ENCODE measurements around the gene PMS1.
"Not testable (repeated sequence)": the region's sequence is repeated elsewhere in the genome, so short reads cannot be mapped to it uniquely, and the experiment has no call there.

PMS1 gene

GRCh38 chr2:189834059-189834458, 49.8 kb downstream of the PMS1 start:
- Histone ChIP-seq H3K27me3 (ENCODE audit: insufficient read depth, poor library complexity, severe bottlenecking) (no peaks in the 10 kb centered on the region), H3K4me3 (replicated peaks; ENCODE audit: insufficient read depth, low read length) (no peak overlapping the region), H3K27ac (replicated peaks) (no peak overlapping the region)
- no peak for DNase-seq (ENCODE audit: low read depth in 1 of 2, low spot score in 1 of 2)
- TF ChIP-seq GABPA (IDR thresholded peaks at IDR 0.05; ENCODE audit: low read depth) (no peak), POLR2AphosphoS5 (IDR thresholded peaks at IDR 0.05; ENCODE audit: low read depth) (no peak), SPI1 (IDR thresholded peaks at IDR 0.05; ENCODE audit: borderline replicate concordance, low read depth) (peak; percentile 3; the same call in 1 of the 2 replicates)
- TF ChIP-seq, protein P1, sequence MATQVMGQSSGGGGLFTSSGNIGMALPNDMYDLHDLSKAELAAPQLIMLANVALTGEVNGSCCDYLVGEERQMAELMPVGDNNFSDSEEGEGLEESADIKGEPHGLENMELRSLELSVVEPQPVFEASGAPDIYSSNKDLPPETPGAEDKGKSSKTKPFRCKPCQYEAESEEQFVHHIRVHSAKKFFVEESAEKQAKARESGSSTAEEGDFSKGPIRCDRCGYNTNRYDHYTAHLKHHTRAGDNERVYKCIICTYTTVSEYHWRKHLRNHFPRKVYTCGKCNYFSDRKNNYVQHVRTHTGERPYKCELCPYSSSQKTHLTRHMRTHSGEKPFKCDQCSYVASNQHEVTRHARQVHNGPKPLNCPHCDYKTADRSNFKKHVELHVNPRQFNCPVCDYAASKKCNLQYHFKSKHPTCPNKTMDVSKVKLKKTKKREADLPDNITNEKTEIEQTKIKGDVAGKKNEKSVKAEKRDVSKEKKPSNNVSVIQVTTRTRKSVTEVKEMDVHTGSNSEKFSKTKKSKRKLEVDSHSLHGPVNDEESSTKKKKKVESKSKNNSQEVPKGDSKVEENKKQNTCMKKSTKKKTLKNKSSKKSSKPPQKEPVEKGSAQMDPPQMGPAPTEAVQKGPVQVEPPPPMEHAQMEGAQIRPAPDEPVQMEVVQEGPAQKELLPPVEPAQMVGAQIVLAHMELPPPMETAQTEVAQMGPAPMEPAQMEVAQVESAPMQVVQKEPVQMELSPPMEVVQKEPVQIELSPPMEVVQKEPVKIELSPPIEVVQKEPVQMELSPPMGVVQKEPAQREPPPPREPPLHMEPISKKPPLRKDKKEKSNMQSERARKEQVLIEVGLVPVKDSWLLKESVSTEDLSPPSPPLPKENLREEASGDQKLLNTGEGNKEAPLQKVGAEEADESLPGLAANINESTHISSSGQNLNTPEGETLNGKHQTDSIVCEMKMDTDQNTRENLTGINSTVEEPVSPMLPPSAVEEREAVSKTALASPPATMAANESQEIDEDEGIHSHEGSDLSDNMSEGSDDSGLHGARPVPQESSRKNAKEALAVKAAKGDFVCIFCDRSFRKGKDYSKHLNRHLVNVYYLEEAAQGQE (IDR thresholded peaks at IDR 0.05; ENCODE audit: insufficient replicate concordance, low read depth), result no peak
- TF ChIP-seq, protein P2, sequence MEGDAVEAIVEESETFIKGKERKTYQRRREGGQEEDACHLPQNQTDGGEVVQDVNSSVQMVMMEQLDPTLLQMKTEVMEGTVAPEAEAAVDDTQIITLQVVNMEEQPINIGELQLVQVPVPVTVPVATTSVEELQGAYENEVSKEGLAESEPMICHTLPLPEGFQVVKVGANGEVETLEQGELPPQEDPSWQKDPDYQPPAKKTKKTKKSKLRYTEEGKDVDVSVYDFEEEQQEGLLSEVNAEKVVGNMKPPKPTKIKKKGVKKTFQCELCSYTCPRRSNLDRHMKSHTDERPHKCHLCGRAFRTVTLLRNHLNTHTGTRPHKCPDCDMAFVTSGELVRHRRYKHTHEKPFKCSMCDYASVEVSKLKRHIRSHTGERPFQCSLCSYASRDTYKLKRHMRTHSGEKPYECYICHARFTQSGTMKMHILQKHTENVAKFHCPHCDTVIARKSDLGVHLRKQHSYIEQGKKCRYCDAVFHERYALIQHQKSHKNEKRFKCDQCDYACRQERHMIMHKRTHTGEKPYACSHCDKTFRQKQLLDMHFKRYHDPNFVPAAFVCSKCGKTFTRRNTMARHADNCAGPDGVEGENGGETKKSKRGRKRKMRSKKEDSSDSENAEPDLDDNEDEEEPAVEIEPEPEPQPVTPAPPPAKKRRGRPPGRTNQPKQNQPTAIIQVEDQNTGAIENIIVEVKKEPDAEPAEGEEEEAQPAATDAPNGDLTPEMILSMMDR (IDR thresholded peaks at IDR 0.05; ENCODE audit: insufficient read depth, low read length), result no peak

- H3K27ac ChIP-seq (replicated peaks); DNase-seq (ENCODE audit: low read depth in 1 of 2, low spot score in 1 of 2); H3K27me3 ChIP-seq (ENCODE audit: insufficient read depth, poor library complexity, severe bottlenecking); H3K4me3 ChIP-seq (replicated peaks; ENCODE audit: insufficient read depth, low read length): not testable (repeated sequence)
Observed at GRCh38 chr2:189834642-189835041, 50.4 kb downstream of the PMS1 start.

DNA sequence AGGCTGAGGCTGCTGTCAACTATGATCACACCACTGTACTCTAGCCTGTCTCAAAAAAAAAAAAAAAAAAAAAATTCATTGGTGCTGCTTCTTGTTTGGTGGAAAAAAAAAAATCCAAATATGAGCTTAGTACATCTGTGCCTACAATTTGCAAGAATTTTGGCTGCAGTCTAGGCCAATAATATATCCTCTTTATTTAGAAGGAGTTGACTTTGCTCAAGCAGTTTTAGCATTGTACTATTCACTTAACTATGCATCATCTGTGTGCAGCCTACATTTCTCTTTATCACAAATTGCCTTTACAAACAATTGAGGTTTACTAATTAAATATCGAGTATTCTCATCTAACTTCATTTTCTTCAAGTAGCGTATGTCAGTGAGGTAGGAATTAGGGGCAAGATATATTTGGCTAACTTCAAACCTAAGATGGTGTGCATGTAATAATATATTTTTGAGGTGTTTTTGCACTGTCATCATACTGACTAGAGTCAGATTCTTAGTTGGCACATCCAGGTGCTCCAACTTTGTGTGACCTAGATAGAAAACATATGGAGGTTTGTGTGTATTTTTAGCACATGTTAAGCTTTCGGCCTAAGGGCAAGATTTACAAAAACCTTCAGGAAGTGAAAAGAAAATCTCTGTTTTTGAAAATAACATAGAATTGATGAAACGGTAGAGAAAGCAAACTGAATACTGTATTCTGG, 51.8 kb downstream of the PMS1 start:
- DNase-seq (ENCODE audit: low read depth in 1 of 2, low spot score in 1 of 2), result no peak
- Histone ChIP-seq H3K27ac (replicated peaks) (no peak overlapping the region), H3K4me3 (replicated peaks; ENCODE audit: insufficient read depth, low read length) (no peak overlapping the region), H3K27me3 (ENCODE audit: insufficient read depth, poor library complexity, severe bottlenecking) (no peaks in the 10 kb centered on the region)
- no peak for TF ChIP-seq POLR2AphosphoS5 (IDR thresholded peaks at IDR 0.05; ENCODE audit: low read depth)
- TF ChIP-seq, protein P1 (IDR thresholded peaks at IDR 0.05; ENCODE audit: insufficient replicate concordance, low read depth), result no peak
- TF ChIP-seq, protein P2 (IDR thresholded peaks at IDR 0.05; ENCODE audit: insufficient read depth, low read length), result no peak
- TF ChIP-seq GABPA (IDR thresholded peaks at IDR 0.05; ENCODE audit: low read depth), result no peak
- TF ChIP-seq SPI1 (IDR thresholded peaks at IDR 0.05; ENCODE audit: borderline replicate concordance, low read depth), result no peak

DNA sequence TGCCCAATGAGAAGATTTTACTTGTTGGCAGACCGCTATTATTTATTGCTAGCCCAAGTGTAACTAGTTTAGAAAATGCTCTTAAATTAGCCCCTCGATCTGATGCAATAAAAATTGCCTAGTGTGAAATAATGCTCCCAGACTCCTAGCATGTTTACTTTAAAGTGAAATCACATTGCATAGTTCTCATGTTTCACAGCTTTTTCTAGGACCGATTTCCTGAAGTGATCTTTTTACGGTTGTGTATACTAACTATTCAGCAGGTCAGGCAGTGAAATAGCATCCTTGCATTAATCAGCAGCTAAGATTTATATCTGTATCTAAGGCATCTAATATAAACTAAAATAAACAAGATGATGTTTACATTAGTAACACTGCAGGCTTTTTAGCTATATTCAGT, 52.4 kb downstream of the PMS1 start:
- Histone ChIP-seq H3K27ac (replicated peaks) (no peak overlapping the region), H3K27me3 (ENCODE audit: insufficient read depth, poor library complexity, severe bottlenecking) (no peaks in the 10 kb centered on the region), H3K4me3 (replicated peaks; ENCODE audit: insufficient read depth, low read length) (no peak overlapping the region)
- no peak for DNase-seq (ENCODE audit: low read depth in 1 of 2, low spot score in 1 of 2)
- TF ChIP-seq, protein P2 (IDR thresholded peaks at IDR 0.05; ENCODE audit: insufficient read depth, low read length), result no peak
- TF ChIP-seq, protein P1 (IDR thresholded peaks at IDR 0.05; ENCODE audit: insufficient replicate concordance, low read depth), result no peak
- TF ChIP-seq SPI1 (IDR thresholded peaks at IDR 0.05; ENCODE audit: borderline replicate concordance, low read depth) (no peak), POLR2AphosphoS5 (IDR thresholded peaks at IDR 0.05; ENCODE audit: low read depth) (no peak), GABPA (IDR thresholded peaks at IDR 0.05; ENCODE audit: low read depth) (no peak)
